GM21367 (cell line): ENCODE results near the gene SLC22A23.

ENCODE experiments used
- ATAC-seq: cut with Tn5 transposase; IDR thresholded peaks from one replicate; pipeline ENCODE4 v1.9.1; 2021; ENCODE audit not compliant: unreplicated experiment

Gene SLC22A23, protein sequence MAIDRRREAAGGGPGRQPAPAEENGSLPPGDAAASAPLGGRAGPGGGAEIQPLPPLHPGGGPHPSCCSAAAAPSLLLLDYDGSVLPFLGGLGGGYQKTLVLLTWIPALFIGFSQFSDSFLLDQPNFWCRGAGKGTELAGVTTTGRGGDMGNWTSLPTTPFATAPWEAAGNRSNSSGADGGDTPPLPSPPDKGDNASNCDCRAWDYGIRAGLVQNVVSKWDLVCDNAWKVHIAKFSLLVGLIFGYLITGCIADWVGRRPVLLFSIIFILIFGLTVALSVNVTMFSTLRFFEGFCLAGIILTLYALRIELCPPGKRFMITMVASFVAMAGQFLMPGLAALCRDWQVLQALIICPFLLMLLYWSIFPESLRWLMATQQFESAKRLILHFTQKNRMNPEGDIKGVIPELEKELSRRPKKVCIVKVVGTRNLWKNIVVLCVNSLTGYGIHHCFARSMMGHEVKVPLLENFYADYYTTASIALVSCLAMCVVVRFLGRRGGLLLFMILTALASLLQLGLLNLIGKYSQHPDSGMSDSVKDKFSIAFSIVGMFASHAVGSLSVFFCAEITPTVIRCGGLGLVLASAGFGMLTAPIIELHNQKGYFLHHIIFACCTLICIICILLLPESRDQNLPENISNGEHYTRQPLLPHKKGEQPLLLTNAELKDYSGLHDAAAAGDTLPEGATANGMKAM

GRCh38 chr6:3456898-3457709 lies at the start of gene SLC22A23:
Gene SLC22A23, minus strand, starts transcription at chr6:3457050. Its CDS starts 491 bp downstream, at chr6:3456559.
- peak; percentile 49 for ATAC-seq

DNA sequence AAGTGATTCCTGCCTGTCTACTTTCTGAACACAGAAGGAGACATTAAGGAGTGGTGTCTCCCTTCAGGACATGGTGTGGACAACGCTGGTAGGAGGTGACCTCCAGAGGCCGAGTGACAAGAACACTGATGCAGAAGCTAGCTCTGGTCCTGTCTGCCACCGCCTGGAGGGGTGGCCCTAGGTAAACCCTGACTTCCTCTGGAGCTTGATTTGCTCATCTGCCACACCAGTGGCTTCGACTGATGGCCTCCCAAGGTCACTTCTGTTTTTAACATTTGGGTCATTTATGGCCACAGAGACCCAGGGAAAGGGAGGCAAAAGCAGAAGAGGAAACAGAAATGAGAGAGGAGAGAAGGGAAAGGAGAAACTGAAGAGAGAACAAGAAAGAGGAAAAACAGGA lies 49.4 kb upstream of the SLC22A23 start:
- no peak for ATAC-seq

DNA sequence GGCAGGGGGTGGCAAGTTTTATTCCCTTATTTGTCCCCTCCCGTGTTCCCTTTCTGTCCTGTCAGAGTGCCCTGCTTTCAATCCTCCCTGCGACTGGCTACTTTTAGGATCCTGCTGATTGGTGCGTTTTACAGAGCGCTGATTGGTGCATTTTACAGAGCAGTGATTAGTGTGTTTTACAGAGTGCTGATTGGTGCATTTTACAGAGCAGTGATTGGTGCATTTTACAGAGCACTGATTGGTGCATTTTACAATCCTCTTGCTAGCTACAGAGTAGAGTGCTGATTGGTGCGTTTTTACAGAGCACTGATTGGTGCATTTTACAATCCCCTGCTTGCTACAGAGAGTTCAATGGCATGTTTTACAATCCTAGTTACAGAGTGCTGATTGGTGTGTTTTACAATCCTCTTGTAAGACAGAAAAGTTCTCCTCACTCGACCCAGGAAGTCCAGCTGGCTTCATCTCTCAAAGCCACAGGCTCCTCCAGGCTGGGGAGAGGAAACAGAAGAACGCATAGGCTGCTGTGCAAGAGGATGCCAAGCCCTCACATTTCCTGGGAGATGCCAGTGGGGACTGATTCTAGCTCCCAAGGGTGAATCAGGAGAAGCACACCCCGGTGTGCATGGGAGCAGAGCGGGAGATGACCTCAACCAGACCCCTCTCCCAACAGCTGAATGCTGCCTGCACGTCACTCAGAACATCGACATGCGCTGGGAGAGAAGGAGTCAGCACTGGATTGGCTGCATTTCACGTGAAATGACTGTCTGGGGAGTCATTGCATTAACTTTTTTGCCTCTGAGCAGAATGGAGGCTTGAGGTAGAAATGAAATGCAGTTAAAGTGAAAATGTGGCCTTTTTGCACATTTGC lies 48.3 kb upstream of the SLC22A23 start:
- no peak for ATAC-seq

GRCh38 chr6:3504354-3504753 lies 47.5 kb upstream of the SLC22A23 start:
- ATAC-seq: no peak

DNA sequence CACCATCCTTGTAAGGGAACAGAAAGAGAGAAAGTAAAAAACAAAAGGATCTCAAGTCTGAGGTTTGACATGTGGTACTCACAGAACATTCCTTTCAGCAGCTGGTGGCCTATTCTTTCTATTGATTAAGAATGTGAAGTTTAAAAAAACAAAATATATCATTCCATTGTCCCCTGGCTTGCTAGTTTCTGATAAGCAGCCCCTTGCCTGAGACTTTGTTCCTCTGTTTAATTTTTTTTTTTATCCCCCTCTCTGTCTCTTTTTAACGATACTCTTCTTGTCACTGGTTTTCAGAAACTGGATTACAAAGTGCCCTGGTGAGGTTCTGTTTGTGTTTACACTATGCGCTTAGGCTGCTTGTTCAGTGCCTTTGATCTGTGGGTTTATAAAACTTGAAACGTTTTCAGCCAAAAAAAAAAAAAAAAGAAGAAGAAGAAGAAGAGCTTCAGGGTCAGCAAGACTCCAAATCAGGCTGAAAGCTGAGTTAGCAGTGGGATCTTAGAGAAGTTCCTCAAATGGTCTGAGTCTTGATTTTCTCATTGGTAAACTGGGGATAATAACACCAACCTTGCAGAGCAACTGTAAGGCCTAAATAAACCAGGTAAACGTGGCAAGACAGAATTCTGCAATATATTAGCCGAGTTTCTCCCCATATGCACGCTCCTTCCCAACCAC lies 45.1 kb upstream of the SLC22A23 start:
- no peak for ATAC-seq

- ATAC-seq: no peak
These were observed 43.6 kb upstream of the SLC22A23 start for GRCh38 chr6:3500262-3501014.

DNA sequence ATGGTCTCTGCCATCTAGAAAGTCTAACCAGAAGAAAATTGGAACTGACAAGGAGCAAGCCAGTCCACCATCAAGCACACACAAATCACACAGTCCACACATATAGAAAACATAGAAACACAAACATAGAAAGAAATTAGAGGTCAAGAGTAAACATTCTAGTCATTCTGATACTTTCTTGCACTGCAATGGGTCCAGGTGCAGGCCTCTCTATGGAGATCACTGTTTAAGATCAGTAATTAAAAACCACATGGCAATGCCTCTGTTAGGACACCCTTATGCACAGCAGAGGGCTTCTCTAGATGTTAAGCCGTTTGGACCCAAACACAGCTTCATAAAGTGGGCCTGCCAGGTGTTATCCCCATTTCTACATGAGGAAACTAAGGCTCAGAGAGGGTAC lies 42.8 kb upstream of the SLC22A23 start:
- no peak for ATAC-seq

DNA sequence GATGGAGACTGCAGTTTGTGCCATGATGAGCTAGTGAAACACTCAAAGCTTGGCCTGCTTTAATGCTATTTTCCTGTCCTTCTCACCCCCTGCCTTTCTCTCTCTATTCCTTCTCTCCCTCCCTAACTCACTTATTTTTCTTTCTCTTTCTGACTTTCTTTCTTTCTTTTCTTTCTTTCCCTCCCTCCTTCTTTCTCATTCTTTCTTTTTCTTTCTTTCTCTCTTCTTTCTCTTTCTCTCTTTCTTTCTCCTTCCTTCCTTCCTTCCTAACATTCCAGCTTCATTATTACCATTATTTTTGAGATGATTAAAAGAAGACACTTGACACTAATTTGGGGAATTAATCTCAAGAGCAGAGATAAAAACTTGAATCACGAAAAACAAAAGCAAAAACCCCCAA lies 39.5 kb upstream of the SLC22A23 start:
- ATAC-seq: no peak

DNA sequence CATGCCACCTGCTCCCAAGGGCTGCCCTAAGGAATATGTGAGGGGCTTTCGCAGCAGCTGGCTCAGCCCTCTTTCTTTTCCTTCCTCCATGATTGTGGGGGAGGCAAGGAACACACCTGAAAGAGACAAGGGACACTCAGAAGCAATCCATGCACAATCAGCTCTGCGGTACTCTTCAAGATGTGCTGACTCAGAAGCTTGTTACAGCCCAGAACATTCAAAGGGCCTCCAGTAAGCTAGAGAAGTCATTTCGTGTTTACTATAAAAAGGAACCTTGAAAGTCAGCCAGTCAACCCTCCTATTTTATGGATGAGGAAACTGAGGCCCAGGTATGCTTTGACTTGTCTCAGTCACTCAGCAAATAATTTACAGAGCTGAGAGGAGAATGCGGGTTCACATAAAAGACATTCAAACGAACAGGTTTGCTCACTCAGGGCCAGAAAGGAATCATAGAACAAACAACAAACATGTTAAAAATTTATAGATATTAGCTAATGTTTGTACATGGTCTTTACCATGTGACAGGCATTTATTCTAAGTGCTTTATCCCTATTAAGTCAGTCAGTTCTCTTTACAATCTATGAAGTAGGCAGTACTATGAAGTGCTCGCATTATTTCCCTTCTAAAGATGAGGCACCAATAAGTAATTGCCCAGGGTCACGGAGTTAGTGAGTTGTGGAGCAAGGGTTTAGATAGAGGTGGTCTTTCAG lies 37.7 kb upstream of the SLC22A23 start:
- ATAC-seq: no peak

- no peak for ATAC-seq
These were observed 33.8 kb upstream of the SLC22A23 start for GRCh38 chr6:3490625-3490980.

- no peak for ATAC-seq
These were observed 33.2 kb upstream of the SLC22A23 start for GRCh38 chr6:3489961-3490624.

GRCh38 chr6:3489027-3489757 lies 32.3 kb upstream of the SLC22A23 start:
- no peak for ATAC-seq

DNA sequence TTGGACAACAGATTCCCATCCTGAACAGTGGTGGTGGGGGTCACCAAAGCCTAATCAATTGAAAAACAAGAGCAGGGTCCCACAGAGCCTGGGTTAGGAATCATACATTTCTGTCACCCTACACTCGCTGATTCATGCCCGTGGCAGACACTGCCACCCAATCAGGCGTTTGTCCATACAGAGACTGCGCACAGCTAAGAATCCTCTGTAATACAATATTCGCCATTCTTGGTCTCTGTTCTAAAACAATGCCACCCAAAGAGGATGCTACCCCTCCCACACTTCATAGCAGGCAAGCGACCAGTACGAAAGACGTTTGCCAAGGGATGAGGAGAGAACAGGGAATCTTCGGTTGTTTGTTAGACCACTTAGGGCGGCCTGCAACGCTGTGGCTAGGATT lies 28.1 kb upstream of the SLC22A23 start:
- no peak for ATAC-seq

DNA sequence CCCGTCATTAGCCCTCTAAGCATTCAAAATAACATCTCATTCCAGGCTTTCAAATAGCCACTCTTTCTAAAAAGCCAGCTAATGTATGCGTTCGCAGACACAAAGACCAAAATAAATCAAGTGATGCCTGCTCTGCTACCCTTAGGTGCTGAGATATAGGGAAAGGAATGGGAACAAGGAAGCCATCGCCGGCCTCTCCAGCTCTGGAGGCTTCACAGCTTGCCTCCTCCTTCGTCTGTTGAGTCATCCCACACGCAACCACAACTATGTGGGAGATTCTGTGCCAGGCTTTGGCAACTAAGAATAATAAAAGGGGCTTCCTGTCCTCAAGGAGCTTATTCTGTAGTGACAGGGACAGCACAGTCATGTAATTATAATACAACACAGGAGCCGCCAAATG lies 27.3 kb upstream of the SLC22A23 start:
- ATAC-seq: no peak

DNA sequence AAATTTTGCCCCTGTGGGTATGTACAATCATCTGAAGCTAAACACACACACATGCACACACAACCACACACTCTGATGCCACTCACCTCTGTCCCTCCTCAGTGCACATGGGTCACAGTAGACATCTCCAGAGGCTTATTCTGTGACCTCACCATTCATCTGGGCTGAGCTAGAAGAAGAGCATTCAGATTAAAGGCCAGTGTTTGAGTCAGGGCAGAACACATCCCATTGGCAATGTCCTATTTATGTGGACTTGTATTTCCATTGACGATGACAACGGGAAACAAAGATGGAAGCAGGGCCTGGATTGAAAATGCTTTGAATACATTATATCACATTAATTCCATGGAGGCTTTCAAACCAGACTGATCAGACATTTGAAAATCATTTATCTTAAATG lies 26.8 kb upstream of the SLC22A23 start:
- ATAC-seq: no peak

- no peak for ATAC-seq
These were observed 26.0 kb upstream of the SLC22A23 start for GRCh38 chr6:3482869-3483268.

- no peak for ATAC-seq
These were observed 24.8 kb upstream of the SLC22A23 start for GRCh38 chr6:3481640-3482039.

- ATAC-seq: no peak
These were observed 23.2 kb upstream of the SLC22A23 start for GRCh38 chr6:3480009-3480408.
